ENCODE results near the gene NOTCH4. TPM values are rescaled to one million over a fixed set of nuclear protein-coding genes. Genes with fewer than 3 reads are reported as not detected.

NOTCH4 gene
- total and polyA plus RNA-seq, 2 of the 4 experiments (the other 2 are of a cell fraction), result 0.96 to 1.3 TPM

DNA sequence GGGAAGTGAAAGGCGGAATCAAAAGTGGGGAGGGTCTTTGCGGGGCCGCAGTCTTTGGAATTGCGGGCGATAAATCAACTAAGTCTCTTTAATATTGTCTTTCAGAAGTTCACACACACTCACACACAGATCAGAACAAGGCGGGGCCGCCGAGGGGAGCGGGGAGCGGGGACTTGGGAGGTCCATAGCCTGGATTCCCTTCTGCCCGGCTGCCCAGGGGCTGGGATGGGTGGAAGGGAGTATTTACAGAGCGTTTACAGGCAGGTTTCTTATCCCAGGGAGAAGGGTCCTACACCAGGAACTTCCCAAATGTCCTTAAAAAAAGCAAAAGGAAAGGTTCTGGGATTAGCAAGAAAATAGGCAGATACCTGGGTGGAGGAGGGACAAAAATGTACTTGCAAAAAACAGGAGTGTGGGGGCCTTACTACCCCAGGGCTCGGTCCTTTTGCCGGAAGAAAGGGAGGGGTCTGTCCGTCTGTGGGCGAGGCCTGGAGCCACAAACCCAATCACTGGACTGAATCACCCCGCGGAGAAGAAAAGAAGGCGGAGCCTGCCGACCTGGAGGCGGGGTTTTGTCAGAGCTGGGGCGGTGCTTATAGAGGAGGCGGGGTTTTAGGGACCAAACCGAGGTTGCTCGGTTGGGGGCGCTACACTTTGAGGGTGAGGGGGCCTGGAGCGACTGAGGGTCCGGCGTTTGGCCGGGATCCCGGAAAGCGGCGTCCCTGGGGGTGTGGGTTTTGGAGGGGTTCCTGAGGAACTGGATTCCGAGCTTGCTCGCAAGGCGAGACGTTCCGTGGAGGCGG lies 75.4 kb downstream of the NOTCH4 start:
- dilution Hi-C loops (cut with HindIII; ENCODE audit: low sequenced_read_pairs, unreplicated experiment), result no loop called here
- WGBS, 2 experiments (ENCODE audit: extremely low coverage in 2 of 2, insufficient read length in 1 of 2), result 45% methylated on average over 18 of the region's 39 CpGs; no CpG with 5 or more reads in 1 of the 2 experiments
- Histone ChIP-seq H3K4me2 (ENCODE audit: low read depth, low read length) (no peak overlapping the region), H3K56ac (ENCODE audit: extremely low read depth, insufficient read depth, low read length) (no peak overlapping the region), H3K4me3 (ENCODE audit: insufficient read depth, low read depth, low read length) (no peak overlapping the region), H2AK9ac (replicated peaks; ENCODE audit: low read depth, low read length, poor library complexity) (no peak overlapping the region), H3K9me3 (ENCODE audit: control insufficient read depth, insufficient read depth, low read length) (peaks cover 2% of the 10 kb centered on the region; the same call in 1 of the 2 replicates), H4K20me1 (ENCODE audit: insufficient read depth, low read length) (no peaks in the 10 kb centered on the region), H4K5ac (ENCODE audit: low read depth, low read length) (no peak overlapping the region), H3K9me1 (ENCODE audit: insufficient read depth, low read length) (0 out of 2 replicates have a peak, but pooled peaks cover 4% of the 10 kb centered on the region), H2BK5ac (ENCODE audit: low read depth, low read length, poor library complexity, severe bottlenecking) (no peak overlapping the region), H2BK20ac (ENCODE audit: low read depth, low read length) (no peak overlapping the region), H2AK5ac (ENCODE audit: low read depth, low read length) (no peak overlapping the region), H3K18ac (ENCODE audit: low read depth, low read length) (no peak overlapping the region), H2BK15ac (ENCODE audit: low read depth, low read length) (no peak overlapping the region), H4K91ac (ENCODE audit: insufficient read depth, low read depth, low read length) (no peak overlapping the region), H3K27me3 (ENCODE audit: control insufficient read depth, insufficient read depth, low read length) (peaks cover 27% of the 10 kb centered on the region), H3K4ac (ENCODE audit: low read depth, low read length) (no peak overlapping the region), H2AFZ (replicated peaks; ENCODE audit: low read length, poor library complexity) (no peak overlapping the region), H3K9ac (ENCODE audit: low read depth, low read length) (no peak overlapping the region), H3K79me1 (ENCODE audit: low read depth in 1 of 2, low read length in 2 of 2) (peaks cover 0 to 11% of the 10 kb centered on the region in 2 experiments; a peak in 1 of 4 replicates), H3K23ac (ENCODE audit: low read depth, low read length) (no peak overlapping the region), H3K27ac (ENCODE audit: insufficient read depth, low read length) (no peak overlapping the region), H4K8ac (ENCODE audit: low read depth in 2 of 2, low read length in 2 of 2) (no peak overlapping the region), H3K36me3 (ENCODE audit: control insufficient read depth, insufficient read depth, low read length) (peaks cover 2% of the 10 kb centered on the region; the same call in 1 of the 2 replicates), H3K14ac (replicated peaks; ENCODE audit: low read depth, low read length) (no peak overlapping the region), H2BK120ac (ENCODE audit: low read depth, low read length) (no peak overlapping the region), H3K4me1 (ENCODE audit: control insufficient read depth, insufficient read depth, low read length) (peaks cover 19% of the 10 kb centered on the region)
- ChIA-PET CTCF (interaction anchor here (1.3 kb wide), 1 partner anchor 12 kb away, joined by 5 read pairs; no protein-coding TSS in a partner anchor), POLR2A (ENCODE audit: unreplicated experiment) (no interaction called here)
- in situ Hi-C loops (cut with MboI; ENCODE audit: low sequenced_read_pairs), result no loop called here
- ATAC-seq (ENCODE audit: low read depth), result no peak
- DNase-seq, result no peak
- BruUV-seq (replicated peaks), result no TSS peak
- intact Hi-C loops (cut with micrococcal nuclease), result no loop called here
- TF ChIP-seq NFE2L2 (IDR thresholded peaks at IDR 0.05; ENCODE audit: low read depth, low read length), result no peak
